SK-N-SH (cell line): ENCODE data around the gene POLD2.

Source experiments
- CTCF ChIP-seq: fragments of 200-600 bp; sonication (generic); IDR thresholded peaks from 2 replicates; pipeline ENCODE4 v1.6.1; 2017; ENCODE audit warnings: antibody characterized with exemption, mild to moderate bottlenecking, moderate library complexity
- EP300 ChIP-seq, 2 experiments: IDR thresholded peaks; 2 replicates each; pipeline versions ENCODE4 v1.4.0 to v1.6.1; 2012; ENCODE audit warnings: borderline replicate concordance in 1 of 2, low read depth in 1 of 2, low read length in 1 of 2
- FOXJ3 ChIP-seq: sonication (generic); formaldehyde crosslinking; IDR thresholded peaks from 2 replicates; pipeline ENCODE4 v1.5.1; 2020; ENCODE audit warnings: mild to moderate bottlenecking, missing genetic modification reagents
- MXI1 ChIP-seq: IDR thresholded peaks from 2 replicates; pipeline ENCODE4 v1.6.1; 2012; ENCODE audit warnings: mild to moderate bottlenecking, low read depth, low read length, improper control_type of control experiment
- POLR2AphosphoS5 ChIP-seq: IDR thresholded peaks from 2 replicates; pipeline ENCODE4 v1.6.1; 2012; ENCODE audit warnings: low read depth, low read length
- RAD21 ChIP-seq: IDR thresholded peaks from 2 replicates; pipeline ENCODE4 v1.6.1; 2012; ENCODE audit warnings: mild to moderate bottlenecking, low read length
- RCOR1 ChIP-seq: fragments of 150-350 bp; IDR thresholded peaks from 2 replicates; pipeline ENCODE4 v1.6.1; 2017; ENCODE audit warnings: antibody characterized with exemption, low read length
- REST ChIP-seq: IDR thresholded peaks from 2 replicates; pipeline ENCODE4 v1.6.1; 2012; ENCODE audit warnings: mild to moderate bottlenecking, low read depth, low read length, moderate library complexity
- RXRA ChIP-seq: IDR thresholded peaks from 2 replicates; pipeline ENCODE4 v1.4.0; 2012; ENCODE audit warnings: low read depth, mild to moderate bottlenecking, borderline replicate concordance
- SIN3A ChIP-seq: IDR thresholded peaks from 2 replicates; pipeline ENCODE4 v1.6.1; 2012; ENCODE audit warnings: low read depth, mild to moderate bottlenecking, low read length, moderate library complexity, borderline replicate concordance
- TAF1 ChIP-seq: IDR thresholded peaks from 2 replicates; pipeline ENCODE4 v1.6.1; 2012; ENCODE audit warnings: low read depth, mild to moderate bottlenecking, low read length, moderate library complexity, borderline replicate concordance
- ZBTB33 ChIP-seq: IDR thresholded peaks from 2 replicates; pipeline ENCODE4 v1.4.0; 2012; ENCODE audit warnings: low read depth, borderline replicate concordance

GRCh38 chr7:44079331-44080021 lies 43.9 kb downstream of the POLD2 start:
- no peak for TF ChIP-seq EP300 (IDR thresholded peaks at IDR 0.05; ENCODE audit: borderline replicate concordance in 1 of 2, low read depth in 1 of 2, low read length in 1 of 2)
- no peak for TF ChIP-seq SIN3A
- no peak for TF ChIP-seq CTCF
- no peak for TF ChIP-seq FOXJ3 (CRISPR knock-in tag)
- TF ChIP-seq POLR2AphosphoS5 = no peak
- no peak for TF ChIP-seq RXRA
- TF ChIP-seq REST = no peak
- no peak for TF ChIP-seq MXI1
- TF ChIP-seq ZBTB33 = no peak
- no peak for TF ChIP-seq RAD21
- TF ChIP-seq TAF1 = no peak
- TF ChIP-seq RCOR1 = no peak
